OCI-LY1 (cell line): ENCODE data around the gene CDHR3.

Experiments used
- EZH2 ChIP-seq: fragments of 200-600 bp; sonication (generic), shearing (Covaris generic); IDR thresholded peaks from 2 replicates; pipeline ENCODE4 v1.8.0; 2017; ENCODE audit warnings: borderline replicate concordance, mixed run types, mild to moderate bottlenecking, antibody characterized with exemption, low read length, moderate library complexity, mixed read lengths
- TF ChIP-seq, protein P1 (sequence below): fragments of 200-600 bp; sonication (generic), shearing (Covaris generic); IDR thresholded peaks from 2 replicates; pipeline ENCODE4 v1.5.1; 2017; ENCODE audit warnings: mild to moderate bottlenecking, antibody characterized with exemption, low read length, moderate library complexity, mixed read lengths

DNA sequence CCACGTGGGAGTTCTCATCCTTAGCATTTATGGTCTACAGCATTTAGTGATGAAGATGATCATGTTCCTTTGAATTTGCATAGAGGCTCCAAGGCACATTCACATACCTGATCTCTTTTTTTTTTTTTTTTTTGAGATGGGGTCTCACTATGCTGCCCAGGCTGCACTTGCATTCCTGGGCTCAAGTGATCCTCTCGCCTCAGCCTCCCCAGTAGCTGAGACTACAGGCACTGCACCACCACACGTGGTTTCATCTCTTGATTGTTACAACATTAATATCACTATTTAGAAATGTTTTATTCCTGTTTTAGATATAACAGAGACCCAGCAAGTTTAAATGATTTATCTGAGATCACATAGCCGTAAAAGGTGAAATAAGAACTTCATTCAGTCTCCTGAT lies 13.8 kb downstream of the CDHR3 start:
- TF ChIP-seq, protein P1, sequence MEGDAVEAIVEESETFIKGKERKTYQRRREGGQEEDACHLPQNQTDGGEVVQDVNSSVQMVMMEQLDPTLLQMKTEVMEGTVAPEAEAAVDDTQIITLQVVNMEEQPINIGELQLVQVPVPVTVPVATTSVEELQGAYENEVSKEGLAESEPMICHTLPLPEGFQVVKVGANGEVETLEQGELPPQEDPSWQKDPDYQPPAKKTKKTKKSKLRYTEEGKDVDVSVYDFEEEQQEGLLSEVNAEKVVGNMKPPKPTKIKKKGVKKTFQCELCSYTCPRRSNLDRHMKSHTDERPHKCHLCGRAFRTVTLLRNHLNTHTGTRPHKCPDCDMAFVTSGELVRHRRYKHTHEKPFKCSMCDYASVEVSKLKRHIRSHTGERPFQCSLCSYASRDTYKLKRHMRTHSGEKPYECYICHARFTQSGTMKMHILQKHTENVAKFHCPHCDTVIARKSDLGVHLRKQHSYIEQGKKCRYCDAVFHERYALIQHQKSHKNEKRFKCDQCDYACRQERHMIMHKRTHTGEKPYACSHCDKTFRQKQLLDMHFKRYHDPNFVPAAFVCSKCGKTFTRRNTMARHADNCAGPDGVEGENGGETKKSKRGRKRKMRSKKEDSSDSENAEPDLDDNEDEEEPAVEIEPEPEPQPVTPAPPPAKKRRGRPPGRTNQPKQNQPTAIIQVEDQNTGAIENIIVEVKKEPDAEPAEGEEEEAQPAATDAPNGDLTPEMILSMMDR: no peak
- TF ChIP-seq EZH2: no peak
